IPS-18c (cell line): ENCODE data around the gene OPN3.

ENCODE experiments used
- H3K4me3 ChIP-seq: 2 replicates; pipeline ENCODE4 v1.7.0; 2013; ENCODE audit warnings: low read depth, mild to moderate bottlenecking, low read length, moderate library complexity; ENCODE audit not compliant: insufficient read depth
- H3K9me3 ChIP-seq: one replicate; pipeline ENCODE4 v1.6.1; 2013; ENCODE audit warnings: mild to moderate bottlenecking, low read length, moderate library complexity; ENCODE audit not compliant: control insufficient read depth, insufficient read depth

The OPN3 gene

GRCh38 chr1:241608379-241609033 is 31.7 kb downstream of the OPN3 start:
- H3K4me3 ChIP-seq = no peak overlapping the region
- H3K9me3 ChIP-seq = no peaks in the 10 kb centered on the region

- H3K4me3 ChIP-seq = no peak overlapping the region
- H3K9me3 ChIP-seq = no peaks in the 10 kb centered on the region
Observed at GRCh38 chr1:241607497-241607896, 32.7 kb downstream of the OPN3 start.

- Histone ChIP-seq H3K4me3 (no peak overlapping the region), H3K9me3 (no peaks in the 10 kb centered on the region)
Observed at GRCh38 chr1:241606544-241606943, 33.6 kb downstream of the OPN3 start.

- no peak overlapping the region for H3K4me3 ChIP-seq
- no peaks in the 10 kb centered on the region for H3K9me3 ChIP-seq
Observed at GRCh38 chr1:241605146-241605805, 34.9 kb downstream of the OPN3 start.

- H3K9me3 ChIP-seq = no peaks in the 10 kb centered on the region
- H3K4me3 ChIP-seq = no peak overlapping the region
Observed at GRCh38 chr1:241603731-241604245, 36.4 kb downstream of the OPN3 start.

- no peak overlapping the region for H3K4me3 ChIP-seq
- no peaks in the 10 kb centered on the region for H3K9me3 ChIP-seq
Observed at GRCh38 chr1:241600496-241600901, 39.7 kb downstream of the OPN3 start.

- no peaks in the 10 kb centered on the region for H3K9me3 ChIP-seq
- no peak overlapping the region for H3K4me3 ChIP-seq
Observed at GRCh38 chr1:241598249-241598648, 41.9 kb downstream of the OPN3 start.

GRCh38 chr1:241596633-241597032 is 43.5 kb downstream of the OPN3 start:
- Histone ChIP-seq H3K4me3 (no peak overlapping the region), H3K9me3 (no peaks in the 10 kb centered on the region)

GRCh38 chr1:241593186-241593585 is 47.0 kb downstream of the OPN3 start:
- H3K9me3 ChIP-seq = no peaks in the 10 kb centered on the region
- no peak overlapping the region for H3K4me3 ChIP-seq

- Histone ChIP-seq H3K9me3 (no peaks in the 10 kb centered on the region), H3K4me3 (no peak overlapping the region)
Observed at GRCh38 chr1:241592273-241592958, 47.8 kb downstream of the OPN3 start.

GRCh38 chr1:241591736-241592135 is 48.4 kb downstream of the OPN3 start:
- no peak overlapping the region for H3K4me3 ChIP-seq

GRCh38 chr1:241591317-241591716 is 48.9 kb downstream of the OPN3 start:
- Histone ChIP-seq H3K9me3 (no peaks in the 10 kb centered on the region), H3K4me3 (no peak overlapping the region)

More at GRCh38 chr1:241591736-241592135, 48.4 kb downstream of the OPN3 start:
- H3K9me3 ChIP-seq = no peaks in the 10 kb centered on the region

GRCh38 chr1:241590719-241591118 is 49.5 kb downstream of the OPN3 start:
- no peaks in the 10 kb centered on the region for H3K9me3 ChIP-seq
- no peak overlapping the region for H3K4me3 ChIP-seq

GRCh38 chr1:241589521-241589920 is 50.6 kb downstream of the OPN3 start:
- no peak overlapping the region for H3K4me3 ChIP-seq
- H3K9me3 ChIP-seq = no peaks in the 10 kb centered on the region

- H3K9me3 ChIP-seq = no peaks in the 10 kb centered on the region
- H3K4me3 ChIP-seq = no peak overlapping the region
Observed at GRCh38 chr1:241586905-241587512, 53.2 kb downstream of the OPN3 start.

GRCh38 chr1:241582921-241583321 is 57.2 kb downstream of the OPN3 start:
- Histone ChIP-seq H3K4me3 (no peak overlapping the region), H3K9me3 (no peaks in the 10 kb centered on the region)

- Histone ChIP-seq H3K4me3 (no peak overlapping the region), H3K9me3 (no peaks in the 10 kb centered on the region)
Observed at GRCh38 chr1:241579434-241579833, 60.7 kb downstream of the OPN3 start.

GRCh38 chr1:241574154-241574553 is 66.0 kb downstream of the OPN3 start:
- H3K4me3 ChIP-seq = no peak overlapping the region
- no peaks in the 10 kb centered on the region for H3K9me3 ChIP-seq
